BLaER1 (cell line): ENCODE results near the gene CHMP3.

ENCODE experiments used
- H3K27ac ChIP-seq: shearing (Covaris generic); formaldehyde crosslinking; 2 replicates; pipeline ENCODE4 v1.8.1; 2022
- H3K27me3 ChIP-seq: shearing (Covaris generic); formaldehyde crosslinking; 2 replicates; pipeline ENCODE4 v1.8.1; 2022
- H3K36me3 ChIP-seq: shearing (Covaris generic); formaldehyde crosslinking; 2 replicates; pipeline ENCODE4 v1.8.1; 2022
- H3K4me1 ChIP-seq: shearing (Covaris generic); formaldehyde crosslinking; 2 replicates; pipeline ENCODE4 v1.8.1; 2022
- H3K4me2 ChIP-seq: shearing (Covaris generic); formaldehyde crosslinking; 2 replicates; pipeline ENCODE4 v1.8.1; 2022
- H3K4me3 ChIP-seq: shearing (Covaris generic); formaldehyde crosslinking; 2 replicates; pipeline ENCODE4 v1.8.1; 2022
- H3K9ac ChIP-seq: shearing (Covaris generic); formaldehyde crosslinking; 2 replicates; pipeline ENCODE4 v1.8.1; 2022
- H3K9me3 ChIP-seq: shearing (Covaris generic); formaldehyde crosslinking; 2 replicates; pipeline ENCODE4 v1.8.1; 2022
- H4K20me1 ChIP-seq: shearing (Covaris generic); formaldehyde crosslinking; 2 replicates; pipeline ENCODE4 v1.8.1; 2022
- Cebpa-rat ChIP-seq: shearing (Covaris generic); IDR thresholded peaks from 2 replicates; pipeline ENCODE4 v1.8.1; 2022

The CHMP3 gene

GRCh38 chr2:86492048-86492453, 71.2 kb downstream of the CHMP3 start:
- no peaks in the 10 kb centered on the region for H3K9me3 ChIP-seq
- no peak overlapping the region for H3K27ac ChIP-seq
- H3K36me3 ChIP-seq, result peaks cover 99% of the 10 kb centered on the region
- no peak overlapping the region for H3K4me2 ChIP-seq
- H3K27me3 ChIP-seq, result no peaks in the 10 kb centered on the region
- H3K4me3 ChIP-seq, result no peak overlapping the region
- H3K9ac ChIP-seq, result no peak overlapping the region
- peaks cover 4% of the 10 kb centered on the region; the same call in 1 of the 2 replicates for H3K4me1 ChIP-seq
- no peak for TF ChIP-seq Cebpa-rat
- no peaks in the 10 kb centered on the region for H4K20me1 ChIP-seq

DNA sequence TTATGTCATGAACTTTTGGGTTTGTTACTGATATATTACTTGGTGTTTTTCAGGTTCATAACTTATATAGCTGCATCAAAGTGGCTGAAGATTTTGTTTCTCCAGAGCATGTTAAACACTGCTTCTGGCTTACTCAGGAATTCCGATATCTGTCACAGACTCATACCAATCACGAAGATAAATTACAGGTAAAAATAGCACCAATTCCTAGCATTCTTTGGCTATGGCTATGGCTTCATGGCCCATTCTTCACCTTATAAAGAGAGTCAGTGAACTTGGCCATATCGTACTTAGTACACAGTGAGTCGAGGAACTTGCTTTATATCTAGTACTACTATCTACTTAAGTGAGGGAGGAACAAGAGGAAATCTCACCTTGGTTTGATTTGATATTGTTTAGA, 72.2 kb downstream of the CHMP3 start:
- no peaks in the 10 kb centered on the region for H3K9me3 ChIP-seq
- H3K27ac ChIP-seq, result no peak overlapping the region
- no peaks in the 10 kb centered on the region for H4K20me1 ChIP-seq
- H3K27me3 ChIP-seq, result no peaks in the 10 kb centered on the region
- no peak overlapping the region for H3K4me2 ChIP-seq
- no peak overlapping the region for H3K9ac ChIP-seq
- no peak overlapping the region for H3K4me3 ChIP-seq
- no peaks in the 10 kb centered on the region; the same call in 1 of the 2 replicates for H3K4me1 ChIP-seq
- TF ChIP-seq Cebpa-rat, result no peak
- peaks cover 99% of the 10 kb centered on the region for H3K36me3 ChIP-seq

GRCh38 chr2:86490245-86490644, 73.0 kb downstream of the CHMP3 start:
- H3K27me3 ChIP-seq, result no peaks in the 10 kb centered on the region
- no peak for TF ChIP-seq Cebpa-rat

GRCh38 chr2:86489542-86489941, 73.7 kb downstream of the CHMP3 start:
- Histone ChIP-seq H4K20me1 (no peaks in the 10 kb centered on the region), H3K27ac (no peak overlapping the region), H3K4me3 (no peak overlapping the region), H3K9ac (no peak overlapping the region), H3K27me3 (no peaks in the 10 kb centered on the region), H3K9me3 (no peaks in the 10 kb centered on the region), H3K4me2 (no peak overlapping the region), H3K36me3 (peaks cover 99% of the 10 kb centered on the region), H3K4me1 (no peaks in the 10 kb centered on the region)
- no peak for TF ChIP-seq Cebpa-rat

More at GRCh38 chr2:86490245-86490644, 73.0 kb downstream of the CHMP3 start:
- no peak overlapping the region for H3K4me3 ChIP-seq
- no peaks in the 10 kb centered on the region for H4K20me1 ChIP-seq
- H3K9ac ChIP-seq, result no peak overlapping the region
- no peak overlapping the region for H3K27ac ChIP-seq
- peaks cover 99% of the 10 kb centered on the region for H3K36me3 ChIP-seq
- H3K4me2 ChIP-seq, result no peak overlapping the region
- no peaks in the 10 kb centered on the region for H3K4me1 ChIP-seq
- H3K9me3 ChIP-seq, result no peaks in the 10 kb centered on the region

GRCh38 chr2:86488561-86489250, 74.5 kb downstream of the CHMP3 start:
- Histone ChIP-seq H3K9me3 (no peaks in the 10 kb centered on the region), H3K27ac (no peak overlapping the region), H4K20me1 (no peaks in the 10 kb centered on the region), H3K9ac (no peak overlapping the region), H3K4me1 (no peaks in the 10 kb centered on the region), H3K27me3 (no peaks in the 10 kb centered on the region), H3K4me2 (no peak overlapping the region), H3K4me3 (no peak overlapping the region), H3K36me3 (peaks cover 100% of the 10 kb centered on the region)
- TF ChIP-seq Cebpa-rat, result no peak

- no peak for TF ChIP-seq Cebpa-rat
- no peaks in the 10 kb centered on the region for H4K20me1 ChIP-seq
- no peak overlapping the region for H3K9ac ChIP-seq
- H3K4me1 ChIP-seq, result no peaks in the 10 kb centered on the region
- peaks cover 100% of the 10 kb centered on the region for H3K36me3 ChIP-seq
- no peaks in the 10 kb centered on the region for H3K9me3 ChIP-seq
- H3K4me3 ChIP-seq, result no peak overlapping the region
- no peaks in the 10 kb centered on the region for H3K27me3 ChIP-seq
- H3K27ac ChIP-seq, result no peak overlapping the region
- H3K4me2 ChIP-seq, result no peak overlapping the region
Measured at GRCh38 chr2:86487062-86487461, 76.2 kb downstream of the CHMP3 start.

GRCh38 chr2:86485802-86486201, 77.4 kb downstream of the CHMP3 start:
- Histone ChIP-seq H3K9me3 (no peaks in the 10 kb centered on the region), H3K4me1 (no peaks in the 10 kb centered on the region), H3K4me2 (no peak overlapping the region), H3K27ac (no peak overlapping the region), H3K36me3 (peaks cover 99% of the 10 kb centered on the region), H3K9ac (no peak overlapping the region), H3K4me3 (no peak overlapping the region), H3K27me3 (no peaks in the 10 kb centered on the region), H4K20me1 (no peaks in the 10 kb centered on the region)
- TF ChIP-seq Cebpa-rat, result no peak

GRCh38 chr2:86485103-86485502, 78.1 kb downstream of the CHMP3 start:
- H3K27me3 ChIP-seq, result no peaks in the 10 kb centered on the region
- H3K9ac ChIP-seq, result no peak overlapping the region
- H3K4me2 ChIP-seq, result no peak overlapping the region
- no peak overlapping the region for H3K4me3 ChIP-seq
- TF ChIP-seq Cebpa-rat, result no peak
- H3K36me3 ChIP-seq, result peaks cover 99% of the 10 kb centered on the region
- no peak overlapping the region for H3K27ac ChIP-seq
- no peaks in the 10 kb centered on the region for H3K4me1 ChIP-seq
- no peaks in the 10 kb centered on the region for H4K20me1 ChIP-seq
- no peaks in the 10 kb centered on the region for H3K9me3 ChIP-seq

- no peak for TF ChIP-seq Cebpa-rat
- Histone ChIP-seq H3K9ac (no peak overlapping the region), H3K4me3 (no peak overlapping the region), H3K4me1 (no peaks in the 10 kb centered on the region), H3K36me3 (peaks cover 99% of the 10 kb centered on the region), H3K27ac (no peak overlapping the region), H3K9me3 (no peaks in the 10 kb centered on the region), H3K27me3 (no peaks in the 10 kb centered on the region), H3K4me2 (no peak overlapping the region), H4K20me1 (no peaks in the 10 kb centered on the region)
Measured at GRCh38 chr2:86484385-86484784, 78.9 kb downstream of the CHMP3 start.

GRCh38 chr2:86482034-86482433, 81.2 kb downstream of the CHMP3 start:
- peaks cover 4% of the 10 kb centered on the region; the same call in 1 of the 2 replicates for H4K20me1 ChIP-seq

More at GRCh38 chr2:86482034-86482433, 81.2 kb downstream of the CHMP3 start:
- Histone ChIP-seq H3K9ac (no peak overlapping the region), H3K36me3 (peaks cover 99% of the 10 kb centered on the region), H3K4me1 (no peaks in the 10 kb centered on the region), H3K9me3 (no peaks in the 10 kb centered on the region), H3K27ac (no peak overlapping the region), H3K27me3 (no peaks in the 10 kb centered on the region), H3K4me3 (no peak overlapping the region), H3K4me2 (no peak overlapping the region)
- TF ChIP-seq Cebpa-rat, result no peak
